ENCODE results near the gene RFXAP. TPM values are rescaled to one million over a fixed set of nuclear protein-coding genes. Genes with fewer than 3 reads are reported as not detected.

Gene RFXAP
- total RNA-seq, 1 experiment from 2014 or later = 8.7 TPM

DNA sequence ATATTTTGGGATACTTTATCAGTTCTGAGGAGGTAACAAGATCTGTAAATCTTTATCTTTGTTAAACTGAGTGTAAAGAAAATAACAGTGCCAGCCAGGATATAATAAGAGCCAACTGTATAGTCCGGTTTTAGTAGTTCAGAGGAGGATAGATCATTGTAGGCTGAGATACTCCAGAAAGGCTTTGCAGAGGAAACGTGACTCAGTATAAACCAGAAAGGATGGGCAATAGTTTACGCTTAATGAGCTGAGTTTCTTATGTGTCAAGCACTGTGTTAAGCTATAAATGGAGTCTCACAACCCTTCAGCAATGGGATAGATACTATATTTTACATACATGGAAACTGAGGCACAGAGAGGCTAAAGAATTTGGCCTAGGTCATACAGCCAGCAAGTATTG, 3.8 kb downstream of the RFXAP start:
- Histone ChIP-seq H2AK5ac (ENCODE audit: insufficient read length, low read length) (no peak overlapping the region), H3K79me1 (ENCODE audit: insufficient read depth, low read depth, low read length, poor library complexity, severe bottlenecking) (peaks cover 2% of the 10 kb centered on the region), H2BK120ac (ENCODE audit: low read depth, low read length, poor library complexity, severe bottlenecking) (no peak overlapping the region), H4K8ac (replicated peaks; ENCODE audit: insufficient read length, low read depth, low read length) (no peak overlapping the region), H3K23me2 (ENCODE audit: insufficient read length, low read depth, low read length, poor library complexity, severe bottlenecking) (peaks cover 9% of the 10 kb centered on the region), H2BK20ac (ENCODE audit: low read depth, low read length, poor library complexity, severe bottlenecking) (no peak overlapping the region), H4K5ac (ENCODE audit: insufficient read length, low read depth, low read length) (no peak overlapping the region), H3K56ac (ENCODE audit: insufficient read length, low read depth, low read length) (no peak overlapping the region), H2BK15ac (ENCODE audit: low read depth, low read length) (no peak overlapping the region), H2BK12ac (ENCODE audit: insufficient read length, low read depth, low read length) (no peak overlapping the region), H3K18ac (ENCODE audit: insufficient read length, low read depth, low read length) (no peak overlapping the region), H3K4me1 (ENCODE audit: insufficient read depth, low read length) (no peaks in the 10 kb centered on the region; the same call in 1 of the 2 replicates), H3K4me2 (ENCODE audit: insufficient read depth, insufficient read length, low read length) (no peak overlapping the region), H4K20me1 (ENCODE audit: control insufficient read depth, insufficient read depth, insufficient read length) (no peaks in the 10 kb centered on the region), H3K9ac (ENCODE audit: extremely low read depth, insufficient read length, low read length) (no peak overlapping the region), H2BK5ac (ENCODE audit: insufficient read length, low read length) (no peak overlapping the region), H3K4ac (ENCODE audit: low read depth, low read length) (no peak overlapping the region), H3K14ac (ENCODE audit: insufficient read depth, low read length) (no peak overlapping the region), H3K23ac (ENCODE audit: insufficient read length, low read depth, low read length) (no peak overlapping the region), H4K91ac (ENCODE audit: insufficient read length, low read depth, low read length) (no peak overlapping the region), H3K27ac (ENCODE audit: insufficient read length, low read depth, low read length) (no peak overlapping the region), H3T11ph (ENCODE audit: low read length) (no peak overlapping the region), H3K27me3 (ENCODE audit: insufficient read depth, low read length) (no peaks in the 10 kb centered on the region), H3K9me3 (ENCODE audit: control insufficient read depth, low read depth, low read length) (no peaks in the 10 kb centered on the region), H3K79me2 (ENCODE audit: insufficient read depth, low read length) (no peaks in the 10 kb centered on the region), H2AFZ (ENCODE audit: low read length) (no peak overlapping the region)
- H3K9me3 Mint-ChIP-seq = no peaks in the 10 kb centered on the region
- no peak overlapping the region; a peak in 1 of 7 replicates for H3K27ac Mint-ChIP-seq
- H3K4me3 Mint-ChIP-seq = no peak overlapping the region
- TF ChIP-seq, protein P1, sequence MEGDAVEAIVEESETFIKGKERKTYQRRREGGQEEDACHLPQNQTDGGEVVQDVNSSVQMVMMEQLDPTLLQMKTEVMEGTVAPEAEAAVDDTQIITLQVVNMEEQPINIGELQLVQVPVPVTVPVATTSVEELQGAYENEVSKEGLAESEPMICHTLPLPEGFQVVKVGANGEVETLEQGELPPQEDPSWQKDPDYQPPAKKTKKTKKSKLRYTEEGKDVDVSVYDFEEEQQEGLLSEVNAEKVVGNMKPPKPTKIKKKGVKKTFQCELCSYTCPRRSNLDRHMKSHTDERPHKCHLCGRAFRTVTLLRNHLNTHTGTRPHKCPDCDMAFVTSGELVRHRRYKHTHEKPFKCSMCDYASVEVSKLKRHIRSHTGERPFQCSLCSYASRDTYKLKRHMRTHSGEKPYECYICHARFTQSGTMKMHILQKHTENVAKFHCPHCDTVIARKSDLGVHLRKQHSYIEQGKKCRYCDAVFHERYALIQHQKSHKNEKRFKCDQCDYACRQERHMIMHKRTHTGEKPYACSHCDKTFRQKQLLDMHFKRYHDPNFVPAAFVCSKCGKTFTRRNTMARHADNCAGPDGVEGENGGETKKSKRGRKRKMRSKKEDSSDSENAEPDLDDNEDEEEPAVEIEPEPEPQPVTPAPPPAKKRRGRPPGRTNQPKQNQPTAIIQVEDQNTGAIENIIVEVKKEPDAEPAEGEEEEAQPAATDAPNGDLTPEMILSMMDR (conservative IDR thresholded peaks at IDR 0.05) = no peak
- peaks cover 4% of the 10 kb centered on the region; the same call in 1 of the 2 replicates for H3K27me3 Mint-ChIP-seq (ENCODE audit: low read depth)
- peaks cover 22 to 24% of the 10 kb centered on the region in 2 experiments for H3K4me1 Mint-ChIP-seq
- WGBS (ENCODE audit: extremely low coverage, insufficient read length, low lambda C conversion rate) = no CpG with 5 or more reads among the region's 3 CpGs
- DNase-seq = no peak
- H3K36me3 Mint-ChIP-seq (ENCODE audit: insufficient read depth in 1 of 3, low read depth in 3 of 3) = peaks cover 0 to 8% (median 4%) of the 10 kb centered on the region in 3 experiments; a peak in 2 of 7 replicates

Measured in H9 (cell line).